Measurements from ENCODE around the gene NHSL2.
"Not testable (repeated sequence)": the region's sequence is repeated elsewhere in the genome, so short reads cannot be mapped to it uniquely, and the experiment has no call there.

The NHSL2 gene

GRCh38 chrX:72142094-72142793 is 231.6 kb downstream of the NHSL2 start:
- Histone ChIP-seq H2AFZ (ENCODE audit: low read length, unreplicated experiment) (no peak overlapping the region), H3K27ac (ENCODE audit: low read depth, low read length) (no peak overlapping the region), H3K27me3 (ENCODE audit: insufficient read depth, low read length) (no peaks in the 10 kb centered on the region), H3K79me2 (ENCODE audit: control insufficient read depth, insufficient read depth, low read length, unreplicated experiment) (no peaks in the 10 kb centered on the region), H3K4me3 (ENCODE audit: low read depth, low read length) (no peak overlapping the region), H3K4me1 (ENCODE audit: control insufficient read depth, insufficient read depth, low read length, unreplicated experiment) (no peaks in the 10 kb centered on the region), H3K36me3 (ENCODE audit: insufficient read depth, low read length) (no peaks in the 10 kb centered on the region)

- Histone ChIP-seq H3K4me3 (ENCODE audit: low read depth, low read length) (no peak overlapping the region), H3K36me3 (ENCODE audit: insufficient read depth, low read length) (no peaks in the 10 kb centered on the region), H3K27me3 (ENCODE audit: insufficient read depth, low read length) (no peaks in the 10 kb centered on the region), H3K79me2 (ENCODE audit: control insufficient read depth, insufficient read depth, low read length, unreplicated experiment) (no peaks in the 10 kb centered on the region), H3K27ac (ENCODE audit: low read depth, low read length) (no peak overlapping the region), H2AFZ (ENCODE audit: low read length, unreplicated experiment) (no peak overlapping the region), H3K4me1 (ENCODE audit: control insufficient read depth, insufficient read depth, low read length, unreplicated experiment) (no peaks in the 10 kb centered on the region)
These were observed 232.4 kb downstream of the NHSL2 start for GRCh38 chrX:72142794-72143608.

GRCh38 chrX:72143609-72143907 is 232.9 kb downstream of the NHSL2 start:
- Histone ChIP-seq H3K4me3 (ENCODE audit: low read depth, low read length) (no peak overlapping the region), H3K4me1 (ENCODE audit: control insufficient read depth, insufficient read depth, low read length, unreplicated experiment) (no peaks in the 10 kb centered on the region), H3K79me2 (ENCODE audit: control insufficient read depth, insufficient read depth, low read length, unreplicated experiment) (no peaks in the 10 kb centered on the region)

GRCh38 chrX:72145181-72145580 is 234.5 kb downstream of the NHSL2 start:
- no peaks in the 10 kb centered on the region for H3K36me3 ChIP-seq (ENCODE audit: insufficient read depth, low read length)
- no peaks in the 10 kb centered on the region for H3K79me2 ChIP-seq (ENCODE audit: control insufficient read depth, insufficient read depth, low read length, unreplicated experiment)
- H2AFZ ChIP-seq (ENCODE audit: low read length, unreplicated experiment), result no peak overlapping the region
- no peak overlapping the region for H3K4me3 ChIP-seq (ENCODE audit: low read depth, low read length)
- no peaks in the 10 kb centered on the region for H3K27me3 ChIP-seq (ENCODE audit: insufficient read depth, low read length)
- no peak overlapping the region for H3K27ac ChIP-seq (ENCODE audit: low read depth, low read length)
- H3K4me1 ChIP-seq (ENCODE audit: control insufficient read depth, insufficient read depth, low read length, unreplicated experiment), result no peaks in the 10 kb centered on the region

More at GRCh38 chrX:72143609-72143907, 232.9 kb downstream of the NHSL2 start:
- Histone ChIP-seq H2AFZ (ENCODE audit: low read length, unreplicated experiment) (no peak overlapping the region), H3K27ac (ENCODE audit: low read depth, low read length) (no peak overlapping the region), H3K36me3 (ENCODE audit: insufficient read depth, low read length) (no peaks in the 10 kb centered on the region), H3K27me3 (ENCODE audit: insufficient read depth, low read length) (no peaks in the 10 kb centered on the region)

- H3K36me3 ChIP-seq (ENCODE audit: insufficient read depth, low read length), result no peaks in the 10 kb centered on the region
These were observed 235.9 kb downstream of the NHSL2 start for GRCh38 chrX:72146527-72146926.

GRCh38 chrX:72158773-72159172 is 248.1 kb downstream of the NHSL2 start:
- H3K36me3 ChIP-seq (ENCODE audit: insufficient read depth, low read length), result no peaks in the 10 kb centered on the region
- no peak overlapping the region for H2AFZ ChIP-seq (ENCODE audit: low read length, unreplicated experiment)
- no peaks in the 10 kb centered on the region for H3K79me2 ChIP-seq (ENCODE audit: control insufficient read depth, insufficient read depth, low read length, unreplicated experiment)
- H3K4me3 ChIP-seq (ENCODE audit: low read depth, low read length), result no peak overlapping the region
- no peak overlapping the region for H3K27ac ChIP-seq (ENCODE audit: low read depth, low read length)
- no peaks in the 10 kb centered on the region for H3K27me3 ChIP-seq (ENCODE audit: insufficient read depth, low read length)
- no peaks in the 10 kb centered on the region for H3K4me1 ChIP-seq (ENCODE audit: control insufficient read depth, insufficient read depth, low read length, unreplicated experiment)

More at GRCh38 chrX:72146527-72146926, 235.9 kb downstream of the NHSL2 start:
- Histone ChIP-seq H3K4me3 (ENCODE audit: low read depth, low read length) (no peak overlapping the region), H3K4me1 (ENCODE audit: control insufficient read depth, insufficient read depth, low read length, unreplicated experiment) (no peaks in the 10 kb centered on the region), H3K27me3 (ENCODE audit: insufficient read depth, low read length) (no peaks in the 10 kb centered on the region), H2AFZ (ENCODE audit: low read length, unreplicated experiment) (no peak overlapping the region), H3K27ac (ENCODE audit: low read depth, low read length) (no peak overlapping the region), H3K79me2 (ENCODE audit: control insufficient read depth, insufficient read depth, low read length, unreplicated experiment) (no peaks in the 10 kb centered on the region)

GRCh38 chrX:72159769-72160168 is 249.1 kb downstream of the NHSL2 start:
- Histone ChIP-seq H3K36me3 (ENCODE audit: insufficient read depth, low read length) (no peaks in the 10 kb centered on the region), H3K79me2 (ENCODE audit: control insufficient read depth, insufficient read depth, low read length, unreplicated experiment) (no peaks in the 10 kb centered on the region), H3K27ac (ENCODE audit: low read depth, low read length) (no peak overlapping the region), H3K4me3 (ENCODE audit: low read depth, low read length) (no peak overlapping the region), H3K27me3 (ENCODE audit: insufficient read depth, low read length) (no peaks in the 10 kb centered on the region), H2AFZ (ENCODE audit: low read length, unreplicated experiment) (no peak overlapping the region), H3K4me1 (ENCODE audit: control insufficient read depth, insufficient read depth, low read length, unreplicated experiment) (no peaks in the 10 kb centered on the region)

- Histone ChIP-seq H3K27ac (ENCODE audit: low read depth, low read length) (no peak overlapping the region), H3K27me3 (ENCODE audit: insufficient read depth, low read length) (no peaks in the 10 kb centered on the region), H2AFZ (ENCODE audit: low read length, unreplicated experiment) (no peak overlapping the region), H3K79me2 (ENCODE audit: control insufficient read depth, insufficient read depth, low read length, unreplicated experiment) (no peaks in the 10 kb centered on the region), H3K4me3 (ENCODE audit: low read depth, low read length) (no peak overlapping the region), H3K36me3 (ENCODE audit: insufficient read depth, low read length) (no peaks in the 10 kb centered on the region), H3K4me1 (ENCODE audit: control insufficient read depth, insufficient read depth, low read length, unreplicated experiment) (no peaks in the 10 kb centered on the region)
These were observed 254.9 kb downstream of the NHSL2 start for GRCh38 chrX:72165551-72165950.

GRCh38 chrX:72169008-72169728 is 258.5 kb downstream of the NHSL2 start:
- peak overlapping the region; percentile 25 for H2AFZ ChIP-seq (ENCODE audit: low read length, unreplicated experiment)
- no peaks in the 10 kb centered on the region for H3K36me3 ChIP-seq (ENCODE audit: insufficient read depth, low read length)
- no peaks in the 10 kb centered on the region for H3K4me1 ChIP-seq (ENCODE audit: control insufficient read depth, insufficient read depth, low read length, unreplicated experiment)
- H3K79me2 ChIP-seq (ENCODE audit: control insufficient read depth, insufficient read depth, low read length, unreplicated experiment), result no peaks in the 10 kb centered on the region
- H3K27me3 ChIP-seq (ENCODE audit: insufficient read depth, low read length), result no peaks in the 10 kb centered on the region
- no peak overlapping the region for H3K4me3 ChIP-seq (ENCODE audit: low read depth, low read length)
- no peak overlapping the region for H3K27ac ChIP-seq (ENCODE audit: low read depth, low read length)

GRCh38 chrX:72176289-72176688 is 265.6 kb downstream of the NHSL2 start:
- H3K27ac ChIP-seq (ENCODE audit: low read depth, low read length); H3K36me3 ChIP-seq (ENCODE audit: insufficient read depth, low read length); H3K79me2 ChIP-seq (ENCODE audit: control insufficient read depth, insufficient read depth, low read length, unreplicated experiment); H3K4me1 ChIP-seq (ENCODE audit: control insufficient read depth, insufficient read depth, low read length, unreplicated experiment); H3K4me3 ChIP-seq (ENCODE audit: low read depth, low read length); H2AFZ ChIP-seq (ENCODE audit: low read length, unreplicated experiment); H3K27me3 ChIP-seq (ENCODE audit: insufficient read depth, low read length): not testable (repeated sequence)

Measured in ACC112 (cell line).